K562 (cell line): ENCODE data around the gene PGLYRP4. TPM values are rescaled to one million over a fixed set of nuclear protein-coding genes. Genes with fewer than 3 reads are reported as not detected.

ENCODE experiments used
- ATAC-seq: fragments of 200-7000 bp; cut with Tn5 transposase; 3 replicates; pipeline ENCODE4 v1.9.1; 2020; ENCODE audit warnings: moderate library complexity
- BruUV-seq: library from RNA; stranded (reverse); fragments of 400-500 nt; replicated peaks from 2 replicates; lab custom pipeline; 2021; lab: Mats Ljungman, UMichigan
- CTCF ChIA-PET: fragments of 300-600 bp; formaldehyde crosslinking; extraction: SDS; loops from one replicate; lab custom pipeline; 2021; ENCODE audit warnings: low intra/inter-chr PET ratio; lab: Yijun Ruan, JAX
- POLR2A ChIA-PET: fragments of 300-600, 350-650 bp; sonication (Branson Sonifier 250); formaldehyde crosslinking; extraction: SDS; loops from one replicate; lab custom pipeline; 2021; ENCODE audit warnings: antibody characterized with exemption, inconsistent platforms; lab: Yijun Ruan, JAX
- DNase-seq, 4 experiments: peaks; one replicate each; pipeline versions ENCODE4 v3.0.0 to v3.0.0-alpha.2; 2011 to 2018; ENCODE audit warnings: low spot score in 3 of 4, mixed read lengths in 3 of 4; ENCODE audit errors: extremely low read depth in 1 of 4
- FAIRE-seq: peaks from 2 replicates; lab custom pipeline; 2011; peaks lifted over from hg19 to GRCh38; lab: Jason Lieb, UNC
- H2AFZ ChIP-seq: 2 replicates; pipeline ENCODE4 v1.6.0; 2011; ENCODE audit warnings: low read depth, low read length, control low read depth, inconsistent platforms
- H3K27ac ChIP-seq: fragments of 200-600 bp; 3 replicates; pipeline ENCODE4 v1.8.0; 2011; ENCODE audit warnings: low read depth, mild to moderate bottlenecking, control low read depth, inconsistent platforms, low read length, moderate library complexity, mixed read lengths; ENCODE audit errors: extremely low read depth
- H3K27me3 ChIP-seq, 2 experiments: fragments of 300-600 bp in 1 of 2; 2 replicates in 1 of 2; 3 replicates in 1 of 2; pipeline versions ENCODE4 v1.6.0 to v1.8.0; 2011; ENCODE audit warnings: inconsistent platforms in 2 of 2, low read length in 2 of 2, mild to moderate bottlenecking in 1 of 2, mixed read lengths in 1 of 2, moderate library complexity in 1 of 2; ENCODE audit not compliant: control insufficient read depth in 2 of 2, insufficient read depth in 2 of 2
- H3K36me3 ChIP-seq: fragments of 300-600 bp; 3 replicates; pipeline ENCODE4 v1.8.0; 2011; ENCODE audit warnings: mild to moderate bottlenecking, low read length, inconsistent platforms; ENCODE audit not compliant: control insufficient read depth, insufficient read depth
- H3K4me1 ChIP-seq, 2 experiments: fragments of 200-600 bp in 1 of 2; replicated peaks in 1 of 2; 2 replicates in 1 of 2; 3 replicates in 1 of 2; pipeline versions ENCODE4 v1.5.1 to v1.8.0; 2011; ENCODE audit warnings: inconsistent platforms in 2 of 2, low read length in 2 of 2, mild to moderate bottlenecking in 1 of 2, mixed read lengths in 1 of 2, moderate library complexity in 1 of 2; ENCODE audit not compliant: control insufficient read depth in 2 of 2, insufficient read depth in 2 of 2
- H3K4me2 ChIP-seq: 2 replicates; pipeline ENCODE4 v1.6.1; 2011; ENCODE audit warnings: low read length, control low read depth, inconsistent platforms, mixed read lengths; ENCODE audit not compliant: insufficient read depth
- H3K4me3 ChIP-seq: fragments of 200-600 bp; sonication (generic), shearing (Covaris generic); 2 replicates; pipeline ENCODE4 v1.5.1; 2016; ENCODE audit warnings: control low read depth, inconsistent platforms
- H3K79me2 ChIP-seq: fragments of 200-600 bp; 3 replicates; pipeline ENCODE4 v1.8.0; 2011; ENCODE audit warnings: low read length, inconsistent platforms; ENCODE audit not compliant: control insufficient read depth, insufficient read depth
- H3K9ac ChIP-seq, 2 experiments: 2 replicates each; pipeline versions ENCODE4 v1.6.0 to v1.6.1; 2011; ENCODE audit warnings: low read depth in 2 of 2, low read length in 2 of 2, control low read depth in 1 of 2, inconsistent platforms in 1 of 2, mild to moderate bottlenecking in 1 of 2, mixed read lengths in 1 of 2; ENCODE audit not compliant: insufficient read depth in 1 of 2
- H3K9me1 ChIP-seq: one replicate; pipeline ENCODE4 v1.6.0; 2011; ENCODE audit warnings: inconsistent platforms, mild to moderate bottlenecking, low read length, moderate library complexity; ENCODE audit not compliant: control insufficient read depth, insufficient read depth
- H3K9me3 ChIP-seq: replicated peaks from 2 replicates; pipeline ENCODE4 v1.5.1; 2011; ENCODE audit warnings: low read depth, low read length, inconsistent platforms; ENCODE audit not compliant: control insufficient read depth, insufficient read depth
- H4K20me1 ChIP-seq: replicated peaks from 2 replicates; pipeline ENCODE4 v1.6.1; 2011; ENCODE audit warnings: low read length, inconsistent platforms, mixed read lengths; ENCODE audit not compliant: control insufficient read depth, insufficient read depth
- ATF4 ChIP-seq: fragments of 450-650 bp; formaldehyde crosslinking; IDR thresholded peaks from 2 replicates; pipeline ENCODE4 v1.4.0; 2022; ENCODE audit warnings: mild to moderate bottlenecking, moderate library complexity
- CCAR2 ChIP-seq: fragments of 200-400 bp; formaldehyde crosslinking; IDR thresholded peaks from 2 replicates; pipeline ENCODE4 v1.6.1; 2017; ENCODE audit warnings: mild to moderate bottlenecking, low read depth, low read length
- DNMT1 ChIP-seq: fragments of 450-650 bp; IDR thresholded peaks from 2 replicates; pipeline ENCODE4 v1.6.1; 2016; ENCODE audit warnings: antibody characterized with exemption, mild to moderate bottlenecking
- ETS2 ChIP-seq: IDR thresholded peaks from 2 replicates; pipeline ENCODE4 v1.6.1; 2016; ENCODE audit warnings: borderline replicate concordance, missing genetic modification characterization, mild to moderate bottlenecking, moderate library complexity, missing compliant biosample characterization; ENCODE audit not compliant: poor library complexity, severe bottlenecking
- FUS ChIP-seq: fragments of 200-400 bp; formaldehyde crosslinking; optimal IDR thresholded peaks from 2 replicates; pipeline ENCODE3; 2017; ENCODE audit warnings: low read depth, low read length
- HEY1 ChIP-seq: fragments of 250-450 bp; sonication (Bioruptor Pico); IDR thresholded peaks from 2 replicates; pipeline ENCODE4 v1.5.0; 2020; ENCODE audit warnings: mild to moderate bottlenecking, moderate library complexity, borderline replicate concordance
- NCOR1 ChIP-seq: fragments of 450-650 bp; IDR thresholded peaks from 2 replicates; pipeline ENCODE4 v1.6.1; 2016; ENCODE audit warnings: mild to moderate bottlenecking, moderate library complexity
- PHF20 ChIP-seq: fragments of 450-650 bp; IDR thresholded peaks from 2 replicates; pipeline ENCODE4 v1.6.1; 2018; ENCODE audit not compliant: partially characterized antibody
- POLR2AphosphoS2 ChIP-seq: IDR thresholded peaks from 2 replicates; pipeline ENCODE4 v1.6.1; 2012; ENCODE audit warnings: low read length, improper control_type of control experiment
- SETDB1 ChIP-seq: IDR thresholded peaks from one replicate; pipeline ENCODE4 v1.6.1; 2012; ENCODE audit warnings: low read length, control low read depth, inconsistent platforms
- ZFP91 ChIP-seq: sonication (generic); formaldehyde crosslinking; IDR thresholded peaks from 2 replicates; pipeline ENCODE4 v1.8.0; 2022; ENCODE audit warnings: mild to moderate bottlenecking, missing genetic modification reagents
- ZNF184 ChIP-seq: sonication (generic); formaldehyde crosslinking; IDR thresholded peaks from 2 replicates; pipeline ENCODE4 v1.5.0; 2020; ENCODE audit warnings: missing genetic modification reagents
- ZNF431 ChIP-seq: sonication (generic); formaldehyde crosslinking; IDR thresholded peaks from 2 replicates; pipeline ENCODE4 v1.8.0; 2022; ENCODE audit warnings: mild to moderate bottlenecking, missing genetic modification reagents
- ZNF518B ChIP-seq: fragments of 250-450 bp; sonication (Bioruptor Pico); IDR thresholded peaks from 2 replicates; pipeline ENCODE4 v1.5.0; 2021; ENCODE audit warnings: mild to moderate bottlenecking, moderate library complexity
- ZSCAN32 ChIP-seq: fragments of 450-650 bp; formaldehyde crosslinking; IDR thresholded peaks from 2 replicates; pipeline ENCODE4 v1.4.0; 2020; ENCODE audit warnings: mild to moderate bottlenecking, moderate library complexity
- WGBS: fragments of 100-300 bp; shearing (Covaris generic); methylation state at CpG from one replicate; pipeline ENCODE4 v1.1.6; 2016; ENCODE audit warnings: low coverage, mixed read lengths; ENCODE audit not compliant: insufficient coverage; ENCODE audit errors: missing lambda C conversion rate; 5-methylcytosine and 5-hydroxymethylcytosine counted together
- in situ Hi-C: fragments of 300-500 bp; cut with MboI; formaldehyde crosslinking; loops from 4 replicates; pipeline ENCODE4 v1.15.0; 2018; ENCODE audit warnings: inconsistent platforms, mixed read lengths
- intact Hi-C: fragments of 100-400 bp; cut with micrococcal nuclease; formaldehyde crosslinking; loops from 2 replicates; pipeline ENCODE4 v1.14.2; 2022
- polyA plus RNA-seq, 8 experiments: library from polyadenylated mRNA; depleted of rRNA in 4 of 8; stranded (reverse) in 5 of 8; unstranded in 3 of 8; fragments of >200 nt; fragmentation: Nextera tagmentation in 2 of 8; fragmentation: Illumina TruSeq in 1 of 8; extraction: Ambion mirVana in 2 of 8; extraction: Trizol in 1 of 8; gene quantifications; 2 replicates each; pipeline versions ENCODE4 v1.2.1 to v1.2.3, GENCODE V29; 2011 to 2014; ENCODE audit warnings: inconsistent platforms in 1 of 8, missing spikeins in 1 of 8
- total RNA-seq, 7 experiments: library from RNA; depleted of rRNA in 6 of 7; stranded (reverse); fragments of >200 nt in 6 of 7; fragmentation: Illumina TruSeq in 2 of 7; extraction: Trizol in 2 of 7; gene quantifications; 2 replicates each; pipeline versions ENCODE4 v1.2.1 to v1.2.3, GENCODE V29; 2011 to 2021; ENCODE audit warnings: low replicate concordance in 1 of 7

Gene PGLYRP4
- total and polyA plus RNA-seq, 9 of the 15 experiments (the other 6 are each of a cell fraction or from before 2014, with no cell fraction given), result 0.06 to 0.13 (median 0.11) TPM; not detected in 6

- BruUV-seq, result no TSS peak
- ChIA-PET POLR2A (interaction anchor here (0.6 to 1.4 kb wide), 2 partner anchors 8 to 101 kb away, joined by 3 to 7 read pairs; no protein-coding TSS in a partner anchor), CTCF (no interaction called here)
- in situ Hi-C loops (no loop called here), intact Hi-C loops (no loop called here)
- Histone ChIP-seq H3K4me2 (no peak overlapping the region), H3K27me3 (peaks cover 25 to 68% of the 10 kb centered on the region in 2 experiments; a peak in 4 of 5 replicates), H3K9me3 (no peaks in the 10 kb centered on the region), H3K4me1 (peaks cover 0 to 6% of the 10 kb centered on the region in 2 experiments; a peak in 1 of 5 replicates), H3K27ac (no peak overlapping the region), H4K20me1 (peaks cover 3% of the 10 kb centered on the region; the same call in 1 of the 2 replicates), H3K79me2 (no peaks in the 10 kb centered on the region), H3K4me3 (no peak overlapping the region), H3K36me3 (no peaks in the 10 kb centered on the region), H3K9me1 (no peaks in the 10 kb centered on the region), H2AFZ (no peak overlapping the region), H3K9ac (no peak overlapping the region)
- DNase-seq (no peak), FAIRE-seq (no peak), ATAC-seq (no peak)
- 3% methylated on average over 5 of the region's 5 CpGs for whole genome bisulfite sequencing
- TF ChIP-seq POLR2AphosphoS2, result no peak
- TF ChIP-seq SETDB1, result no peak
- no peak for TF ChIP-seq HEY1 (CRISPR knock-in tag)
- TF ChIP-seq DNMT1, result no peak
- no peak for TF ChIP-seq PHF20
- no peak for TF ChIP-seq ZFP91 (CRISPR knock-in tag)
- no peak for TF ChIP-seq ZNF518B (CRISPR knock-in tag)
- TF ChIP-seq ZNF184 (CRISPR knock-in tag), result no peak
- TF ChIP-seq FUS, result no peak
- TF ChIP-seq ZSCAN32 (CRISPR knock-in tag), result no peak
- TF ChIP-seq ZNF431 (CRISPR knock-in tag), result no peak
- TF ChIP-seq NCOR1, result no peak
- TF ChIP-seq ATF4 (CRISPR knock-in tag), result no peak
- no peak for TF ChIP-seq CCAR2
- TF ChIP-seq ETS2 (tag), result no peak
Measured at GRCh38 chr1:153394391-153394790, 45.8 kb upstream of the PGLYRP4 start.
